GM18507 (cell line): ENCODE data around the gene KLHL29.
"Not testable (repeated sequence)": the region's sequence is repeated elsewhere in the genome, so short reads cannot be mapped to it uniquely, and the experiment has no call there.

Source experiments
- DNase-seq: peaks from one replicate; pipeline ENCODE4 v3.0.0; 2011; ENCODE audit warnings: low read depth; ENCODE audit not compliant: insufficient read length; ENCODE audit errors: extremely low spot score
- FAIRE-seq: peaks from 2 replicates; lab custom pipeline; 2011; peaks lifted over from hg19 to GRCh38; lab: Jason Lieb, UNC

KLHL29 gene

GRCh38 chr2:23384551-23385343 is at the start of gene KLHL29:
Gene KLHL29 (plus strand): TSS chr2:23385179. CDS start chr2:23562197, 177,018 bp downstream.
- peak; percentile 87 for DNase-seq
- no peak for FAIRE-seq

- FAIRE-seq, result no peak
- DNase-seq, result no peak
Observed at GRCh38 chr2:23335550-23335949, 49.4 kb upstream of the KLHL29 start.

- no peak for FAIRE-seq
- no peak for DNase-seq
Observed at GRCh38 chr2:23342075-23342474, 42.9 kb upstream of the KLHL29 start.

- FAIRE-seq (no peak), DNase-seq (no peak)
Observed at GRCh38 chr2:23346029-23346428, 39.0 kb upstream of the KLHL29 start.

- FAIRE-seq (no peak), DNase-seq (no peak)
Observed at GRCh38 chr2:23346781-23347180, 38.2 kb upstream of the KLHL29 start.

GRCh38 chr2:23347471-23348092 is 37.4 kb upstream of the KLHL29 start:
- FAIRE-seq, result no peak
- no peak for DNase-seq

GRCh38 chr2:23348093-23348481 is 36.9 kb upstream of the KLHL29 start:
- FAIRE-seq, DNase-seq: not testable (repeated sequence)

- FAIRE-seq, result no peak
- no peak for DNase-seq
Observed at GRCh38 chr2:23349508-23349907, 35.5 kb upstream of the KLHL29 start.

GRCh38 chr2:23350041-23350791 is 34.8 kb upstream of the KLHL29 start:
- FAIRE-seq, result no peak
- no peak for DNase-seq

GRCh38 chr2:23350792-23351355 is 34.1 kb upstream of the KLHL29 start:
- DNase-seq, result no peak
- no peak for FAIRE-seq

GRCh38 chr2:23351388-23352141 is 33.4 kb upstream of the KLHL29 start:
- peak; percentile 56 for FAIRE-seq
- DNase-seq, result peak; percentile 81

- FAIRE-seq (peak; percentile 70), DNase-seq (no peak)
Observed at GRCh38 chr2:23354554-23354953, 30.4 kb upstream of the KLHL29 start.

GRCh38 chr2:23355001-23355400 is 30.0 kb upstream of the KLHL29 start:
- DNase-seq (no peak), FAIRE-seq (no peak)

- no peak for FAIRE-seq
- no peak for DNase-seq
Observed at GRCh38 chr2:23356711-23357110, 28.3 kb upstream of the KLHL29 start.

- FAIRE-seq (no peak), DNase-seq (no peak)
Observed at GRCh38 chr2:23359631-23360567, 25.1 kb upstream of the KLHL29 start.

GRCh38 chr2:23360571-23361125 is 24.3 kb upstream of the KLHL29 start:
- DNase-seq (no peak), FAIRE-seq (no peak)

- FAIRE-seq (no peak), DNase-seq (no peak)
Observed at GRCh38 chr2:23361152-23361551, 23.8 kb upstream of the KLHL29 start.

- FAIRE-seq, result no peak
- no peak for DNase-seq
Observed at GRCh38 chr2:23363268-23363667, 21.7 kb upstream of the KLHL29 start.
